AG04450 (cell line): ENCODE measurements around the gene RPS6KB2. TPM values are rescaled to one million over a fixed set of nuclear protein-coding genes. Genes with fewer than 3 reads are reported as not detected.
"Not testable (repeated sequence)": the region's sequence is repeated elsewhere in the genome, so short reads cannot be mapped to it uniquely, and the experiment has no call there.

ENCODE experiments used
- CTCF ChIA-PET: fragments of 300-600, 350-600 bp; formaldehyde crosslinking; extraction: SDS; loops from one replicate; lab custom pipeline; 2022; ENCODE audit warnings: antibody characterized with exemption, inconsistent platforms; lab: Charles Lee
- POLR2A ChIA-PET: fragments of 350-600 bp; formaldehyde crosslinking; extraction: SDS; loops from one replicate; lab custom pipeline; 2021; ENCODE audit warnings: antibody characterized with exemption, inconsistent platforms; lab: Yijun Ruan, JAX
- DNase-seq: peaks from one replicate; pipeline ENCODE4 v3.0.0-alpha.2; 2011; ENCODE audit warnings: low read depth, low spot score
- H3K27ac ChIP-seq: one replicate; pipeline ENCODE4 v1.5.1; 2012; ENCODE audit warnings: low read depth, low read length, control low read depth
- H3K27me3 ChIP-seq: one replicate; pipeline ENCODE4 v1.6.0; 2012; ENCODE audit warnings: low read length; ENCODE audit not compliant: control insufficient read depth, insufficient read depth
- H3K4me3 ChIP-seq: 2 replicates; pipeline ENCODE4 v1.5.1; 2011; ENCODE audit warnings: mild to moderate bottlenecking, low read depth, low read length, control low read depth
- H3K9me3 ChIP-seq: 2 replicates; pipeline ENCODE4 v1.5.1; 2012; ENCODE audit warnings: low read length; ENCODE audit not compliant: control insufficient read depth, insufficient read depth
- polyA plus RNA-seq: library from polyadenylated mRNA; depleted of rRNA; stranded (reverse); fragments of >200 nt; gene quantifications from 2 replicates; pipeline ENCODE4 v1.2.3, GENCODE V29; 2011
- TF ChIP-seq, protein P1 (sequence below): IDR thresholded peaks from 2 replicates; pipeline ENCODE4 v1.5.1; 2011; ENCODE audit warnings: low read depth, low read length, control low read depth, inconsistent platforms

Gene RPS6KB2
- polyA plus RNA-seq, 1 experiment, result 36.0 TPM

DNA sequence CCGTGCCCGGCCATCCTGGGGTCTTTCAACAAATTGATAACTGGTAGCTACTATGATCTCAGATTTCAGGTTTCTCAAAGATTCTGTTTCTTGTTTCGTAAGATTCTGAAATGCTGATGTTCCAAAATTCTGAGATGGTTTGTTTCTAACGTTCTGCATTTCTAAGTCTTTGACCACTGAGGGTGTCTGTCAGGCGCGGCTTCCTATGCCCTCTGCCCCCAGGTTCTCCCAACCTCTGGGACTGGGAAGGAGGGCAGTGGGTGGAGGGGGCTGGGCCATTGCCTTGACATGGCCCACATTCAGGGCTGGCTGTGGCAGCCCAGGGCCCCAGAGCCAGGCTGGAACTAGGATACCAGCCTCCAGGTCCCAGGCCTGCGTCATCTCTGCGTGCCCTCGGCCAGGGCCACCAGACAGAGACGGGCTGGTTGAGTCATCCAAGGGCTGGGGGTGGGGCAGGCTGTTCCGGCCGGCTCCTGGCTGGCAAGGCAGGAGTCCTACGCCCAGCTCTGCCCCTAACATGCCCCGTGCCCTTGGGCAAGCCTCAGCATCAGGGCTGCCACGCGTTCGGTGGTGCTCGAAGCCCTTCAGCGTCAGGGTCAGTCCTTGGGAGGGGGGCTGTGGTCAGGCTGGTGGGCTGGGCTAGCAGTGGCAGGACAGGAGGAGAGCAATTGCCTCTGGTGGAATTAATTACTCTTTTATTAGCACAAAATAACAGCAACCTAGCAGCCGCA, 35.6 kb downstream of the RPS6KB2 start:
- H3K4me3 ChIP-seq, result no peak overlapping the region

DNA sequence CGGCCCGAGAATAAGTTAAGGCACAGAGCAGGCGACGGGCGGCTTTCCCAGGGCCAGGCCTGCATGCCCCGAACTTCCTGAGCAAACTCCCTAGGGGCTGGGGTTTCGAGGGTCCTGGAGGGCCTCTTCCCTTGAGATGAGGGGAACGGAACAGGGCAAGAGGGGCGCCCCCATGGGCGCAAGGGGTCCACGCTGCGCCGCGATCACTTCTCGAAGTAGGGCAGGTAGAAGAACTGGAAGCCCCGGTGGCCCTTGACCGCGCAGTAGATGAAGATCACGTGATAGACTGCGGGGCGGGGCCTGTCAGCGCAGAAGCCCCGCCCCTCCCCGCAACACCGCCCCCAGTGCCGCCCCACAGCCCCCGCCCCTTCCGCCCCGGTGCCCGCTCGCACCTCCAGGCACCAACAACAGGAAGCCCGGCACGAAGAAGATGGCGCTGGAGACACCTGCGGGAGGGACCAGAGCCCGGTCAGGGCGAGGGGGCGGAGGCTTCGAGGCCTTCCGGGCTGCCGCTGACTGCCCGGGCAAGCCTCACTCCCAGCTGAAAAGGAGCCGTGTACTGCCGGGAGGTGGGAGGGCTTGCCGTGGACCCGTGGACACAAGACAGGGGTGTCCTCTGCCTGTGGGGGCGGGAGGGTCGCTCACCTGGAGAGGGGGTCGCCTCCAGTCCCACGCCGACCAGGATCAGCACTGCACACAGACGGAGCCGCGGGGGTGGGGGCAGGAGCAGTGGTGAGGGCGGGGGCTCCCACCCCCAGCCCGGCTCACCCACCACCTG, 36.3 kb downstream of the RPS6KB2 start:
- peaks cover 10% of the 10 kb centered on the region; the same call in 1 of the 2 replicates for H3K9me3 ChIP-seq
- CTCF ChIA-PET, result no interaction called here
- DNase-seq, result no peak
- H3K4me3 ChIP-seq, result peak overlapping the region; percentile 63
- peaks cover 2% of the 10 kb centered on the region for H3K27me3 ChIP-seq
- POLR2A ChIA-PET, result interaction anchor here (0.6 kb wide), 1 partner anchor 15 kb away, joined by 3 read pairs; no protein-coding TSS in a partner anchor
- TF ChIP-seq, protein P1, sequence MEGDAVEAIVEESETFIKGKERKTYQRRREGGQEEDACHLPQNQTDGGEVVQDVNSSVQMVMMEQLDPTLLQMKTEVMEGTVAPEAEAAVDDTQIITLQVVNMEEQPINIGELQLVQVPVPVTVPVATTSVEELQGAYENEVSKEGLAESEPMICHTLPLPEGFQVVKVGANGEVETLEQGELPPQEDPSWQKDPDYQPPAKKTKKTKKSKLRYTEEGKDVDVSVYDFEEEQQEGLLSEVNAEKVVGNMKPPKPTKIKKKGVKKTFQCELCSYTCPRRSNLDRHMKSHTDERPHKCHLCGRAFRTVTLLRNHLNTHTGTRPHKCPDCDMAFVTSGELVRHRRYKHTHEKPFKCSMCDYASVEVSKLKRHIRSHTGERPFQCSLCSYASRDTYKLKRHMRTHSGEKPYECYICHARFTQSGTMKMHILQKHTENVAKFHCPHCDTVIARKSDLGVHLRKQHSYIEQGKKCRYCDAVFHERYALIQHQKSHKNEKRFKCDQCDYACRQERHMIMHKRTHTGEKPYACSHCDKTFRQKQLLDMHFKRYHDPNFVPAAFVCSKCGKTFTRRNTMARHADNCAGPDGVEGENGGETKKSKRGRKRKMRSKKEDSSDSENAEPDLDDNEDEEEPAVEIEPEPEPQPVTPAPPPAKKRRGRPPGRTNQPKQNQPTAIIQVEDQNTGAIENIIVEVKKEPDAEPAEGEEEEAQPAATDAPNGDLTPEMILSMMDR, result no peak
- H3K27ac ChIP-seq, result no peak overlapping the region

More for the DNA sequence above, 35.6 kb downstream of the RPS6KB2 start:
- H3K9me3 ChIP-seq, result peaks cover 10% of the 10 kb centered on the region; the same call in 1 of the 2 replicates
- CTCF ChIA-PET, result interaction anchor here (0.8 kb wide), 1 partner anchor 62 kb away, joined by 3 read pairs; the partner anchor contains the start of gene PPP1CA
- TF ChIP-seq, protein P1, result no peak
- DNase-seq, result no peak
- H3K27me3 ChIP-seq, result peaks cover 2% of the 10 kb centered on the region
- no peak overlapping the region for H3K27ac ChIP-seq
- POLR2A ChIA-PET, result no interaction called here

- H3K27ac ChIP-seq, result no peak overlapping the region
- DNase-seq, result no peak
- POLR2A ChIA-PET, result no interaction called here
- H3K27me3 ChIP-seq, result peaks cover 2% of the 10 kb centered on the region
- TF ChIP-seq, protein P1, result no peak
- peak overlapping the region; percentile 63 for H3K4me3 ChIP-seq
- CTCF ChIA-PET, result no interaction called here
- H3K9me3 ChIP-seq, result peaks cover 10% of the 10 kb centered on the region; the same call in 1 of the 2 replicates
Observed at GRCh38 chr11:67465189-67465510, 36.9 kb downstream of the RPS6KB2 start.

- DNase-seq, CTCF ChIA-PET, H3K4me3 ChIP-seq, H3K27ac ChIP-seq, POLR2A ChIA-PET, H3K27me3 ChIP-seq: not testable (repeated sequence)
- H3K9me3 ChIP-seq, result peaks cover 10% of the 10 kb centered on the region; the same call in 1 of the 2 replicates
Observed at GRCh38 chr11:67465530-67465929, 37.2 kb downstream of the RPS6KB2 start.

DNA sequence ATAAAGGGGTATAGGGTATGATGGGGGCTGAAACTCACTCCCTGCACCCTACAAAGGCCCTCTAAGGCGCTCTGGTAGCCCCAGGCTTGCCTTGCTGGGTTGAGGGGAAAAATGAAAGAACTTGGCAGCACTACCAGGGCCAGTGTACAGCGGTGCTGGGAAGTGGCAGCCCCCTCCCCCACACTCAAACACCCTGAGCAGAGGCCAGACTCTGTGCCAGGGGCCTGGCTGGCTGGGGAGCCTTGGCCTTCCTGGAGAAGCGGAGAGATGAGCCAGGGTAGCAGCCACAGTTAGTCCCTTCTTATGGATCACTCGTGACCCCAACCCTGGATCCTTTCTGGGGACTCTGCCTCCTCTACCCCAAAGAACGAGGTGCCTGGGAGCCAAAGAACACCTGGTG, 38.1 kb downstream of the RPS6KB2 start:
- ChIA-PET POLR2A (no interaction called here), CTCF (no interaction called here)
- no peak for DNase-seq

More for the DNA sequence above, 38.1 kb downstream of the RPS6KB2 start:
- H3K27me3 ChIP-seq, result no peaks in the 10 kb centered on the region
- peaks cover 10% of the 10 kb centered on the region; the same call in 1 of the 2 replicates for H3K9me3 ChIP-seq
- TF ChIP-seq, protein P1, result no peak
- H3K4me3 ChIP-seq, result no peak overlapping the region
- H3K27ac ChIP-seq, result no peak overlapping the region
